ENCODE results near the gene WIF1.

Gene WIF1

GRCh38 chr12:65055859-65056258, 65.2 kb downstream of the WIF1 start:
- H2AFZ ChIP-seq = no peak overlapping the region
- no peaks in the 10 kb centered on the region for H3K79me2 ChIP-seq
- TF ChIP-seq CTCF (IDR thresholded peaks at IDR 0.05) = no peak
- no peak overlapping the region for H3K9ac ChIP-seq
- no peaks in the 10 kb centered on the region for H3K27me3 ChIP-seq (ENCODE audit: control insufficient read depth, insufficient read depth, low read length)
- H3K9me3 ChIP-seq (ENCODE audit: control insufficient read depth, low read length) = no peaks in the 10 kb centered on the region
- H3K4me2 ChIP-seq (ENCODE audit: low read length) = no peak overlapping the region
- H3K27ac ChIP-seq = no peak overlapping the region
- no peaks in the 10 kb centered on the region for H3K4me1 ChIP-seq
- H3K4me3 ChIP-seq (ENCODE audit: low read depth, low read length) = no peak overlapping the region
- H3K36me3 ChIP-seq (ENCODE audit: control insufficient read depth, insufficient read depth, low read length) = no peaks in the 10 kb centered on the region

- H3K4me2 ChIP-seq (ENCODE audit: low read length) = no peak overlapping the region
- H3K9me3 ChIP-seq (ENCODE audit: control insufficient read depth, low read length) = no peaks in the 10 kb centered on the region
- no peak overlapping the region for H2AFZ ChIP-seq
- H3K4me3 ChIP-seq (ENCODE audit: low read depth, low read length) = no peak overlapping the region
- no peak for TF ChIP-seq CTCF (IDR thresholded peaks at IDR 0.05)
- H3K27ac ChIP-seq = no peak overlapping the region
- no peak overlapping the region for H3K9ac ChIP-seq
- no peaks in the 10 kb centered on the region for H3K27me3 ChIP-seq (ENCODE audit: control insufficient read depth, insufficient read depth, low read length)
- H3K4me1 ChIP-seq = no peaks in the 10 kb centered on the region
- H3K79me2 ChIP-seq = no peaks in the 10 kb centered on the region
- H3K36me3 ChIP-seq (ENCODE audit: control insufficient read depth, insufficient read depth, low read length) = no peaks in the 10 kb centered on the region
Measured at GRCh38 chr12:65051218-65051617, 69.9 kb downstream of the WIF1 start.

- no peak overlapping the region for H3K9ac ChIP-seq
- H2AFZ ChIP-seq = no peak overlapping the region
- TF ChIP-seq CTCF (IDR thresholded peaks at IDR 0.05) = no peak
- H3K27ac ChIP-seq = no peak overlapping the region
- no peaks in the 10 kb centered on the region for H3K9me3 ChIP-seq (ENCODE audit: control insufficient read depth, low read length)
- H3K79me2 ChIP-seq = no peaks in the 10 kb centered on the region
- no peaks in the 10 kb centered on the region for H3K36me3 ChIP-seq (ENCODE audit: control insufficient read depth, insufficient read depth, low read length)
- H3K4me1 ChIP-seq = no peaks in the 10 kb centered on the region
- no peaks in the 10 kb centered on the region for H3K27me3 ChIP-seq (ENCODE audit: control insufficient read depth, insufficient read depth, low read length)
- no peak overlapping the region for H3K4me3 ChIP-seq (ENCODE audit: low read depth, low read length)
- no peak overlapping the region for H3K4me2 ChIP-seq (ENCODE audit: low read length)
Measured at GRCh38 chr12:65045269-65045668, 75.8 kb downstream of the WIF1 start.

- no peaks in the 10 kb centered on the region for H3K27me3 ChIP-seq (ENCODE audit: control insufficient read depth, insufficient read depth, low read length)
- no peaks in the 10 kb centered on the region for H3K9me3 ChIP-seq (ENCODE audit: control insufficient read depth, low read length)
- no peak for TF ChIP-seq CTCF (IDR thresholded peaks at IDR 0.05)
- no peak overlapping the region for H3K27ac ChIP-seq
- H3K79me2 ChIP-seq = no peaks in the 10 kb centered on the region
- no peaks in the 10 kb centered on the region for H3K4me1 ChIP-seq
- H3K4me2 ChIP-seq (ENCODE audit: low read length) = no peak overlapping the region
- no peak overlapping the region for H3K4me3 ChIP-seq (ENCODE audit: low read depth, low read length)
- H3K9ac ChIP-seq = no peak overlapping the region
- no peaks in the 10 kb centered on the region for H3K36me3 ChIP-seq (ENCODE audit: control insufficient read depth, insufficient read depth, low read length)
- H2AFZ ChIP-seq = no peak overlapping the region
Measured at GRCh38 chr12:65039301-65039700, 81.8 kb downstream of the WIF1 start.

- Histone ChIP-seq H2AFZ (no peak overlapping the region), H3K27me3 (ENCODE audit: control insufficient read depth, insufficient read depth, low read length) (no peaks in the 10 kb centered on the region), H3K9me3 (ENCODE audit: control insufficient read depth, low read length) (no peaks in the 10 kb centered on the region), H3K9ac (no peak overlapping the region), H3K4me2 (ENCODE audit: low read length) (no peak overlapping the region), H3K4me3 (ENCODE audit: low read depth, low read length) (no peak overlapping the region), H3K79me2 (no peaks in the 10 kb centered on the region), H3K4me1 (no peaks in the 10 kb centered on the region), H3K36me3 (ENCODE audit: control insufficient read depth, insufficient read depth, low read length) (no peaks in the 10 kb centered on the region), H3K27ac (no peak overlapping the region)
- no peak for TF ChIP-seq CTCF (IDR thresholded peaks at IDR 0.05)
Measured at GRCh38 chr12:65025136-65025535, 96.0 kb downstream of the WIF1 start.
